ENCODE results near the gene NDUFS5. TPM values are rescaled to one million over a fixed set of nuclear protein-coding genes. Genes with fewer than 3 reads are reported as not detected.

NDUFS5 gene
- total and polyA plus RNA-seq, 4 donors = 149 to 1,134 (median 354) TPM

DNA sequence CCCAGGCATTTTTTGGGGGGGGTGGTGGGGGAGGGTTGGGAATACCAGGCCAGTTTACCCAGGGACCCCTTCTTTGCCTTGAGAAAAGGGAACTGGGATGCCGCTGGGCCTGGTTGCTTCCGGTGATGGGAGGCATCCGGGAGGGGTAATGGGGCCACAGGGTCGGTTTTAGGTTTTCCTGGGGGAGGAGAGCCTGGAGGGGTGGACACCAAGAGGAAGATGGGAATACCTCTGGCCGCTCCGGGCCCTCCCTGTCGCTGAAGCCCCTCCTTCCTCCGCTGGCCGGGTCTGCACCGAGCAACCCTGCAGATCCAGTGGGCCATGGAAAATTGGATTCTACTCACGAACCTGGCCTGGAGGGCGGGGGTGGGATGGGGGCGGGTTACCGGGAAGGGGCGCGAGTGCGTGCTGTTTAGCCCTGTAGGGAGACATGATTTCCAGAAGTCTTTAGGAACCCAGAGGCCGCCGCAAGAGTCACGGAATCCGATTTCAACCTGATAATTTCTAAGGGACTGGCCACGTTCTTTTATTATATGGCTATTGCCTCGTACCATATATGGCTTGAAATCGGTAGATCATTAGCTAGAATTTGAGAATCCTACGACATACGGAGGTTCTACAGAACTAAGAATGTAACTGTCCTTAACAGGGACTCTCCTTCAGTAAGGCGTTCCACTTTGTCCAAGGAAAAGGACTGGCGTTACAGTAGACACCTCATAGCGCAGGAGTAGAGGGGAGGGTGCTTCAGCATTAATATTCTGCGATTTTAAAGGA, 34.3 kb upstream of the NDUFS5 start:
- Histone ChIP-seq H3K27me3 (ENCODE audit: control insufficient read depth in 3 of 3, insufficient read depth in 3 of 3, low read length in 2 of 3) (no peaks in the 10 kb centered on the region), H3K9ac (ENCODE audit: insufficient read depth in 1 of 2, low read length in 2 of 2) (peak overlapping the region; percentile 55 to 66), H3K4me1 (ENCODE audit: control insufficient read depth in 5 of 5, insufficient read depth in 5 of 5, low read length in 5 of 5) (peaks cover 0 to 19% (median 10%) of the 10 kb centered on the region in 5 donors), H3K36me3 (ENCODE audit: control insufficient read depth in 4 of 4, insufficient read depth in 4 of 4, low read length in 4 of 4) (peaks cover 0 to 4% (median 3%) of the 10 kb centered on the region in 4 donors), H3K9me3 (ENCODE audit: control insufficient read depth in 4 of 4, insufficient read depth in 3 of 4, low read length in 3 of 4) (no peaks in the 10 kb centered on the region), H3K4me3 (peak overlapping the region; percentile 91), H3K27ac (ENCODE audit: low read depth in 1 of 2, low read length in 1 of 2) (peak overlapping the region; percentile 96 to 97)
- 0 to 1% methylated on average over 30 of the region's 30 CpGs for WGBS, 2 donors
- DNase-seq = peak; percentile 33 to 68 (median 62)
- TF ChIP-seq, protein P1, sequence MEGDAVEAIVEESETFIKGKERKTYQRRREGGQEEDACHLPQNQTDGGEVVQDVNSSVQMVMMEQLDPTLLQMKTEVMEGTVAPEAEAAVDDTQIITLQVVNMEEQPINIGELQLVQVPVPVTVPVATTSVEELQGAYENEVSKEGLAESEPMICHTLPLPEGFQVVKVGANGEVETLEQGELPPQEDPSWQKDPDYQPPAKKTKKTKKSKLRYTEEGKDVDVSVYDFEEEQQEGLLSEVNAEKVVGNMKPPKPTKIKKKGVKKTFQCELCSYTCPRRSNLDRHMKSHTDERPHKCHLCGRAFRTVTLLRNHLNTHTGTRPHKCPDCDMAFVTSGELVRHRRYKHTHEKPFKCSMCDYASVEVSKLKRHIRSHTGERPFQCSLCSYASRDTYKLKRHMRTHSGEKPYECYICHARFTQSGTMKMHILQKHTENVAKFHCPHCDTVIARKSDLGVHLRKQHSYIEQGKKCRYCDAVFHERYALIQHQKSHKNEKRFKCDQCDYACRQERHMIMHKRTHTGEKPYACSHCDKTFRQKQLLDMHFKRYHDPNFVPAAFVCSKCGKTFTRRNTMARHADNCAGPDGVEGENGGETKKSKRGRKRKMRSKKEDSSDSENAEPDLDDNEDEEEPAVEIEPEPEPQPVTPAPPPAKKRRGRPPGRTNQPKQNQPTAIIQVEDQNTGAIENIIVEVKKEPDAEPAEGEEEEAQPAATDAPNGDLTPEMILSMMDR (IDR thresholded peaks at IDR 0.05; ENCODE audit: control extremely low read depth, extremely low read depth) = no peak
- ATAC-seq (ENCODE audit: insufficient read depth, low FRiP score) = peak; percentile 13

DNA sequence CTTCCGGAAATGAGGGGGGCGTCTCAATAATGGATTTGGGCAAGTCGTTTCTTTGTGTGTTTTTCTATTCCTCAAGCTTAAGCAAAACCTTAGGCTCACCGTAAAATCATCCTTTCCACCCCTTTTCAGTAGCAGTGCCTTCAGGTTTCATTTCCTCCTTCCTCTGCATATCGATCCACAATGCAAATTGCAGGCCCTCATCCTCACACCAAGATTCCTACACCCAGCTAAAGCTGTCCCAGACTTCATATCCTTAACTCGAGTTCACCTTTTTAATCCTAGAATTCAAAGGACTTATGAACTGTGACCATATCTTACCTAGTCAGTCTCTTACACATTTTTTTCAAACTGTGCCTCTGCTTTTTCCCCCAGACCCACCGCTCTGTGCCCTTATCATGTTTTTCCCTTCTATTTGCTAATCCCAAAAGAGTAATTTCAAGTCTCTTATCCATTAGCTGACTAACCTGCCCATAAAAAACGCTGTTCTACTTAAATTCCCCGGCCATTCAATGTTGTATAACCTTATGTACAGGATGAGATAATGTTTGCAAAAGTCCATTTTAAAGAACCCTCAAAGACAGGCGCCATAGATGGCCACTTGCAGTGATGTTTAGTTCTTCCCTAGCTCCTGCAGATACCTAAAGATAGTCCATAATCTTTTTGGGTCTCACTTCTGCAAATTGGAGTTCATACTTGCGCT, 33.6 kb upstream of the NDUFS5 start:
- ATAC-seq (ENCODE audit: insufficient read depth, low FRiP score) (no peak), DNase-seq (no peak)
- no peak overlapping the region for H3K27ac ChIP-seq (ENCODE audit: low read depth in 1 of 2, low read length in 1 of 2)

DNA sequence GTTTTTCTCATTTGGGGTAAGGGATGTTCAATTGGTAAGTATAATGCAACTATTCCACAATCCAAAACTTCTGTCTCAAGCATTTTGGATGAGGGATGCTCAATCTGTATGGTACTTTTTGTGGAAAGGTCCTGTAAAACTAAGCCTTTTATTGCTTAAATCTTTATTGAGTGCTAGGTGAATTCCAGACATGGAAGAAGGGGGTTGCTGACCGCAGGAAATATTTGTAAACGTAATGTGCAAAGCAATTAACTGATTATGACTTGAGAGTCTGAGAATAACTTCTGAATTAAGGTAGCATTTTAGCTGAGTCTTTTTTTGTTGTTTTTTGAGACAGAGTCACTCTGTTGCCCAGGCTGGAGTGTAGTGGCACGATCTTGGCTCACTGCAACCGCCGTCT, 32.0 kb upstream of the NDUFS5 start:
- Histone ChIP-seq H3K27me3 (ENCODE audit: control insufficient read depth in 3 of 3, insufficient read depth in 3 of 3, low read length in 2 of 3) (no peaks in the 10 kb centered on the region), H3K4me1 (ENCODE audit: control insufficient read depth in 5 of 5, insufficient read depth in 5 of 5, low read length in 5 of 5) (peaks cover 0 to 19% (median 10%) of the 10 kb centered on the region in 5 donors), H3K9me3 (ENCODE audit: control insufficient read depth in 4 of 4, insufficient read depth in 3 of 4, low read length in 3 of 4) (no peaks in the 10 kb centered on the region), H3K36me3 (ENCODE audit: control insufficient read depth in 4 of 4, insufficient read depth in 4 of 4, low read length in 4 of 4) (peaks cover 3 to 11% (median 5%) of the 10 kb centered on the region in 4 donors), H3K9ac (ENCODE audit: insufficient read depth in 1 of 2, low read length in 2 of 2) (no peak overlapping the region), H3K27ac (ENCODE audit: low read depth in 1 of 2, low read length in 1 of 2) (no peak overlapping the region), H3K4me3 (no peak overlapping the region)
- TF ChIP-seq, protein P1 (IDR thresholded peaks at IDR 0.05; ENCODE audit: control extremely low read depth, extremely low read depth) = no peak
- 86 to 91% methylated on average over 5 of the region's 5 CpGs for WGBS, 2 donors
- DNase-seq (no peak), ATAC-seq (ENCODE audit: insufficient read depth, low FRiP score) (no peak)

More for the DNA sequence above, 33.6 kb upstream of the NDUFS5 start:
- WGBS, 2 donors = 25 to 36% methylated on average over 11 of the region's 11 CpGs
- H3K27me3 ChIP-seq (ENCODE audit: control insufficient read depth in 3 of 3, insufficient read depth in 3 of 3, low read length in 2 of 3) = no peaks in the 10 kb centered on the region
- peaks cover 0 to 19% (median 10%) of the 10 kb centered on the region in 5 donors for H3K4me1 ChIP-seq (ENCODE audit: control insufficient read depth in 5 of 5, insufficient read depth in 5 of 5, low read length in 5 of 5)
- peak overlapping the region in 1 of 2 donors; percentile 66 for H3K9ac ChIP-seq (ENCODE audit: insufficient read depth in 1 of 2, low read length in 2 of 2)
- H3K36me3 ChIP-seq (ENCODE audit: control insufficient read depth in 4 of 4, insufficient read depth in 4 of 4, low read length in 4 of 4) = peaks cover 0 to 4% (median 3%) of the 10 kb centered on the region in 4 donors
- H3K9me3 ChIP-seq (ENCODE audit: control insufficient read depth in 4 of 4, insufficient read depth in 3 of 4, low read length in 3 of 4) = no peaks in the 10 kb centered on the region
- H3K4me3 ChIP-seq = peak overlapping the region; percentile 44
- TF ChIP-seq, protein P1 (IDR thresholded peaks at IDR 0.05; ENCODE audit: control extremely low read depth, extremely low read depth) = no peak

All from lung (tissue), 12 donors.